Motor neuron (in vitro differentiated cells): ENCODE results near the gene NPW. TPM values are rescaled to one million over a fixed set of nuclear protein-coding genes. Genes with fewer than 3 reads are reported as not detected.

ENCODE experiments used
- ATAC-seq, 8 experiments: fragments of 200-7000 bp; cut with Tn5 transposase; replicated peaks in 6 of 8; 2 replicates each; pipeline ENCODE4 v1.8.0; 2021; ENCODE audit warnings: mild to moderate bottlenecking in 8 of 8, moderate library complexity in 8 of 8
- H3K27ac ChIP-seq, 2 donors: fragments of 250-450 bp; sonication (Bioruptor Pico); 2 replicates each; pipeline ENCODE4 v1.9.0; 2021; ENCODE audit warnings: antibody characterized with exemption in 2 of 2, mild to moderate bottlenecking in 2 of 2, moderate library complexity in 1 of 2
- H3K4me1 ChIP-seq, 2 donors: fragments of 250-450 bp; sonication (Bioruptor Pico); replicated peaks in 1 of 2; 2 replicates each; pipeline ENCODE4 v1.6.1; 2021; ENCODE audit warnings: antibody characterized with exemption in 2 of 2, mild to moderate bottlenecking in 2 of 2, moderate library complexity in 1 of 2
- H3K4me3 ChIP-seq, 5 donors: fragments of 250-450 bp; sonication (Bioruptor Pico); 2 replicates each; pipeline ENCODE4 v1.9.0; 2021; ENCODE audit warnings: antibody characterized with exemption in 5 of 5, mild to moderate bottlenecking in 5 of 5, moderate library complexity in 4 of 5
- WGBS, 10 experiments: fragments of 450-650 bp; shearing (Covaris generic); methylation state at CpG; one replicate each; pipeline ENCODE4 v1.0.0; 2022; 5-methylcytosine and 5-hydroxymethylcytosine counted together
- in situ Hi-C, 9 experiments: fragments of 400-800 bp; cut with MboI; loops; one replicate each; pipeline ENCODE4 v1.15.0; 2021; ENCODE audit warnings: low sequenced_read_pairs in 9 of 9, low pct_unique_long_range_greater_than_20kb in 2 of 9; ENCODE audit not compliant: unreplicated experiment in 9 of 9
- total RNA-seq, 8 experiments: library from RNA; unstranded; fragments of 300-600 nt; gene quantifications; 2 replicates each; pipeline versions ENCODE4 v1.2.3 to v1.2.4, GENCODE V29; 2022

The NPW gene
- total RNA-seq, 8 experiments from 2014 or later, result 0.27 to 1.7 (median 0.92) TPM; not detected in 3

DNA sequence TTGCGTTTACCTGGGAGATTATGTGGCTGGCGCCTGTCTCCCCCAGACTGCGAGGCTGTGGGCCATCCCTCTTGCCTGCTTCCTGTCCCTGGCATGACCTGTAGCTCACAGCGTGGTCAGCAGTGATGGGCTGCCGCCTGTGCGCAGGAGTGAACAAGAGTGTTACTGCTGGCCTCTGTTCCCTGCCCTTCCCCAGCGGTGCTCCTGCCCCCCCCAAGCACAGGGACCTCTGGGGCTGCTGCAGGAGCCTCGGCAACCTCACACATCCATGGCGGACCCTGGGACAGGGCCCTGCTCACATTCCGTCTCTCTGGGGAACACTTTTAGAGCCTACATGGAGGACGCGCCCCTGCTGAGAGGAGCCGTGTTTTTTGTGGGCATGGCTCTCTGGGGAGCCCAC is 38.8 kb downstream of the NPW start:
- no peak overlapping the region for H3K27ac ChIP-seq
- no peak overlapping the region for H3K4me3 ChIP-seq
- WGBS, 10 experiments, result 71 to 90% (median 85%) methylated on average over 1 to 8 of the region's 13 CpGs; no CpG with 5 or more reads in 6 of the 10 experiments
- ATAC-seq, result peak in 3 of 8 experiments; percentile 21 to 35 (median 28)
- H3K4me1 ChIP-seq, result peaks cover 0 to 7% of the 10 kb centered on the region in 2 donors
- in situ Hi-C loops, result no loop called here

DNA sequence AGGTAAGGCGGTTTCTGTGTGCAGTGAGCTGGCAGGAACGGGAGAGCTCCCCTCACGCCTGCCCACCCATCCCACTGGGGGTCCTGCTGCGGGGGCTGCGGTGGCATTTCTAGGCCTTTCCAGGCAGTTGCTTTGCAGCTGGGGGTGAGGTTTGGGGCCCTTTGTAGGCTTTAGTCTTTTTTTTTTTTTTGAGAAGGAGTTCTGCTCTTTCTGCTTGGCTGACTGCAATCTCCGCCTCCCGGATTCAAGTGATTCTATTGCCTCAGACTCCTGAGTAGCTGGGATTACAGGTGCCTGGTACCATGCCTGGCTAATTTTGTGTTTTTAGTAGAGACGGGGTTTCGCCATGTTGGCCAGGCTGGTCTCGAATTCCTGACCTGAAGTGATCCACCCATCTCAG is 39.3 kb downstream of the NPW start:
- H3K27ac ChIP-seq, result no peak overlapping the region
- 90 to 100% methylated on average over 2 to 3 of the region's 10 CpGs; no CpG with 5 or more reads in 8 of the 10 experiments for WGBS, 10 experiments
- in situ Hi-C loops, result no loop called here
- H3K4me1 ChIP-seq, result peaks cover 0 to 7% of the 10 kb centered on the region in 2 donors
- no peak overlapping the region for H3K4me3 ChIP-seq
- ATAC-seq, result peak in 2 of 8 experiments; percentile 12 to 16

DNA sequence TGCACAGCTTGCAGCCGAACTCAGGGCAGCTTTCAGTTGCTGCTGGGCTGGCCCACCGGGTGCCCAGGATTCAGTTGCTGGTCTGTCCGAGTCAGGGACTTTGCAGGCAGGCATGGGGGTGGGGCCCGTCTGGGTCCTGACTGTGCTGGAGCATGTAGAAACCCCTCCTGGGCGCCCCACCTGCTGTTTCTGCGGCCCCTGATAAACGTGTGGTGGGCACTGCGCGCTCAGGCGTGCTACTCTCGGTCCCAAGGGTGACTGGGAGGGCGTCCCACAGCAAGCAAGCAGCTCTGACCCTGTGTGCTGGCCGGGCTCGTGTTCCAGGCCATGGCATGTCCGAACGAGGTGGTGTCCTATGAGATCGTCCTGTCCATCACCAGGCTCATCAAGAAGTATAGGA is 40.8 kb downstream of the NPW start:
- in situ Hi-C loops, result no loop called here
- Histone ChIP-seq H3K27ac (no peak overlapping the region), H3K4me3 (no peak overlapping the region), H3K4me1 (peaks cover 0 to 7% of the 10 kb centered on the region in 2 donors)
- ATAC-seq, result no peak
- 83 to 100% (median 93%) methylated on average over 2 to 3 of the region's 17 CpGs; no CpG with 5 or more reads in 7 of the 10 experiments for whole genome bisulfite sequencing, 10 experiments

GRCh38 chr16:2061023-2061422 is 41.4 kb downstream of the NPW start:
- ATAC-seq, result peak in 1 of 8 experiments; percentile 42
- Histone ChIP-seq H3K27ac (no peak overlapping the region), H3K4me3 (no peak overlapping the region), H3K4me1 (peaks cover 0 to 7% of the 10 kb centered on the region in 2 donors)
- 81 to 100% (median 94%) methylated on average over 1 to 9 of the region's 18 CpGs; no CpG with 5 or more reads in 6 of the 10 experiments for WGBS, 10 experiments
- in situ Hi-C loops, result no loop called here

GRCh38 chr16:2061526-2061925 is 41.9 kb downstream of the NPW start:
- ATAC-seq, result peak in 2 of 8 experiments; percentile 7 to 12
- H3K4me1 ChIP-seq, result peaks cover 0 to 7% of the 10 kb centered on the region in 2 donors
- 60 to 100% (median 100%) methylated on average over 2 to 3 of the region's 13 CpGs; no CpG with 5 or more reads in 7 of the 10 experiments for WGBS, 10 experiments
- H3K4me3 ChIP-seq, result no peak overlapping the region
- H3K27ac ChIP-seq, result no peak overlapping the region
- in situ Hi-C loops, result no loop called here

GRCh38 chr16:2062801-2063200 is 43.2 kb downstream of the NPW start:
- in situ Hi-C loops, result no loop called here

DNA sequence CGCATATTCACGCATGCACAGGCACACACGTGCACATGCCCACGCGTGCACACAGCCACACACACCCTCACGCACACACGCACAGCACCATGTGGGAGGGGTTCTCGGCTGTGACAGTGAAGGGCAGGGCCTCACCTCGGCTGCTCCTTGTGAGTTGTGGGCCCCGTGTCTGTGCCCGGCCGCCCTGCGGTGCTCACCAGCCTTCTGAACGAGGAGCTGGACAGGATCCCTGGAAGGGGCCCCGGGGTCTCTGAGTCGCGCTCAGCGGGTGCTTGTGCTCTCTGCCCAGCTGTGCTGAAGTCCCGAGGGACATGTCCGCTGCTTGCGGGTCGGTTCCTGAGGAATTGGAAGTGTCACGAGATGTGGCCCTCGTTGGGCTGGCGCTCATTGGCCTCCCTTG is 44.3 kb downstream of the NPW start:
- no peak overlapping the region for H3K27ac ChIP-seq
- no peaks in the 10 kb centered on the region for H3K4me1 ChIP-seq
- 80 to 100% (median 88%) methylated on average over 1 to 14 of the region's 25 CpGs; no CpG with 5 or more reads in 5 of the 10 experiments for WGBS, 10 experiments
- in situ Hi-C loops, result no loop called here
- ATAC-seq, result no peak
- no peak overlapping the region for H3K4me3 ChIP-seq

More at GRCh38 chr16:2062801-2063200, 43.2 kb downstream of the NPW start:
- 90 to 100% (median 100%) methylated on average over 1 to 4 of the region's 28 CpGs; no CpG with 5 or more reads in 6 of the 10 experiments for WGBS, 10 experiments
- Histone ChIP-seq H3K4me1 (peaks cover 0 to 7% of the 10 kb centered on the region in 2 donors), H3K4me3 (no peak overlapping the region), H3K27ac (no peak overlapping the region)
- no peak for ATAC-seq

GRCh38 chr16:2064368-2064945 is 44.9 kb downstream of the NPW start:
- no peaks in the 10 kb centered on the region for H3K4me1 ChIP-seq
- H3K27ac ChIP-seq, result no peak overlapping the region
- ATAC-seq, result no peak
- WGBS, 10 experiments, result 33 to 100% (median 95%) methylated on average over 1 to 8 of the region's 16 CpGs; no CpG with 5 or more reads in 4 of the 10 experiments
- in situ Hi-C loops, result no loop called here
- H3K4me3 ChIP-seq, result no peak overlapping the region

DNA sequence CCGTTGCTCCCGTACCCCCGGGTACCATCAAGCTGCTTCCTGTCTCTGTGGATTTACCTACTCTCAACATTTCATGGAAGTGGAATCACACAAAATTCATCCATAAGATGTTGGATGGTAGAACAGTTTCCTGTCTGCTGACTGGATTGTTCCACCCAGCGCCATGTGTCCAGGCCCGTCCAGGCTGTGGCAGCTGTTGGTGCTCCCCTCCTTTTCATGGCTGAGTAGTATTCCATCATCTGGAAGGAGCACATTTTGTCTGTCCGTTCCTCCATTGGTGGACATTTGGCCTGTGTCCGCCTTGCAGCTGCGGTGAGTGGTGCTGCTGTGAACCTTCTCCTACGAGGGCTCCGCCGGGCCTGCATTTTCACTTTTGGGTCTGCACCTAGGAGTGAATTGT is 46.6 kb downstream of the NPW start:
- Histone ChIP-seq H3K4me1 (no peaks in the 10 kb centered on the region), H3K27ac (no peak overlapping the region), H3K4me3 (no peak overlapping the region)
- WGBS, 10 experiments, result 80 to 100% (median 100%) methylated on average over 1 to 6 of the region's 11 CpGs; no CpG with 5 or more reads in 3 of the 10 experiments
- ATAC-seq, result no peak
- in situ Hi-C loops, result no loop called here

Other genes starting within 250 kb of the NPW start
- 10 to 100 TPM; 41.7 to 59.9 (median 43.5) TPM for gene NME3, start 248.2 kb upstream of the NPW start, total RNA-seq
- 10 to 100 TPM in 2 of 8 experiments, 1 to 10 TPM in 6; 4.6 to 21.1 (median 6.4) TPM for gene EME2, start 247.0 kb upstream of the NPW start, total RNA-seq
- gene MRPS34, start 246.7 kb upstream of the NPW start, total RNA-seq, result 100 to 1,000 TPM in 3 of 8 experiments, 10 to 100 TPM in 5; 68.4 to 150 (median 87.1) TPM
- 10 to 100 TPM; 15.0 to 73.8 (median 36.0) TPM for gene SPSB3, start 237.2 kb upstream of the NPW start, total RNA-seq
- gene NUBP2, start 236.8 kb upstream of the NPW start, total RNA-seq, result 10 to 100 TPM; 53.7 to 89.6 (median 67.6) TPM
- 1 to 10 TPM in 2 of 8 experiments, under 1 TPM in 6; 0.25 to 1.1 (median 0.68) TPM for gene IGFALS, start 226.1 kb upstream of the NPW start, total RNA-seq
- 10 to 100 TPM; 27.8 to 67.6 (median 38.9) TPM for gene HAGH, start 193.0 kb upstream of the NPW start, total RNA-seq
- 10 to 100 TPM; 25.1 to 62.0 (median 30.8) TPM for gene FAHD1, start 192.6 kb upstream of the NPW start, total RNA-seq
- 1 to 10 TPM in 3 of 8 experiments, under 1 TPM in 4, not detected in 1; 0.05 to 2.8 (median 0.78) TPM for gene MEIOB, start 147.6 kb upstream of the NPW start, total RNA-seq
- gene HS3ST6, start 101.4 kb upstream of the NPW start, total RNA-seq, result 1 to 10 TPM in 1 of 8 experiments, under 1 TPM in 1, not detected in 6; 0.25 to 1.1 TPM
- gene MSRB1, start 76.6 kb upstream of the NPW start, total RNA-seq, result 10 to 100 TPM in 2 of 8 experiments, 1 to 10 TPM in 6; 2.8 to 18.1 (median 6.3) TPM
- gene RPL3L, start 65.1 kb upstream of the NPW start, total RNA-seq, result 1 to 10 TPM in 1 of 8 experiments, under 1 TPM in 6, not detected in 1; 0.08 to 1.4 (median 0.22) TPM
- 100 to 1,000 TPM; 153 to 255 (median 183) TPM for gene NDUFB10, start 60.2 kb upstream of the NPW start, total RNA-seq
- 1,000 to 10,000 TPM; 1,718 to 3,761 (median 2,257) TPM for gene RPS2, start 55.0 kb upstream of the NPW start, total RNA-seq
- under 1 TPM in 1 of 8 experiments, not detected in 7; 0.16 TPM for gene RNF151, start 52.9 kb upstream of the NPW start, total RNA-seq
- 10 to 100 TPM; 18.4 to 55.5 (median 31.7) TPM for gene TBL3, start 47.7 kb upstream of the NPW start, total RNA-seq
- gene NOXO1, start 38.3 kb upstream of the NPW start, total RNA-seq, result under 1 TPM in 4 of 8 experiments, not detected in 4; 0.21 to 0.73 (median 0.26) TPM
- gene GFER, start 35.6 kb upstream of the NPW start, total RNA-seq, result 10 to 100 TPM; 14.4 to 37.3 (median 25.2) TPM
- 10 to 100 TPM in 5 of 8 experiments, 1 to 10 TPM in 2, under 1 TPM in 1; 0.36 to 54.5 (median 18.2) TPM for gene SYNGR3, start 29.8 kb upstream of the NPW start, total RNA-seq
- 10 to 100 TPM; 17.6 to 49.1 (median 27.6) TPM for gene ZNF598, start 10.0 kb upstream of the NPW start, total RNA-seq
- gene NHERF2, start 7.1 kb downstream of the NPW start, total RNA-seq, result 10 to 100 TPM in 4 of 8 experiments, 1 to 10 TPM in 4; 1.2 to 27.4 (median 7.8) TPM
- gene NTHL1, start 28.0 kb downstream of the NPW start, total RNA-seq, result 10 to 100 TPM; 13.0 to 28.3 (median 18.8) TPM
- 100 to 1,000 TPM in 1 of 8 experiments, 10 to 100 TPM in 7; 28.1 to 102 (median 53.2) TPM for gene TSC2, start 28.2 kb downstream of the NPW start, total RNA-seq
- 100 to 1,000 TPM in 1 of 8 experiments, 10 to 100 TPM in 7; 27.9 to 123 (median 58.3) TPM for gene PKD1, start 116.1 kb downstream of the NPW start, total RNA-seq
- 10 to 100 TPM in 2 of 8 experiments, 1 to 10 TPM in 6; 3.3 to 22.2 (median 5.2) TPM for gene RAB26, start 128.8 kb downstream of the NPW start, total RNA-seq
- 10 to 100 TPM; 20.7 to 82.2 (median 33.3) TPM for gene TRAF7, start 136.0 kb downstream of the NPW start, total RNA-seq
- 10 to 100 TPM in 1 of 8 experiments, 1 to 10 TPM in 6, under 1 TPM in 1; 0.61 to 12.2 (median 6.0) TPM for gene CASKIN1, start 176.8 kb downstream of the NPW start, total RNA-seq
- 10 to 100 TPM; 25.9 to 59.8 (median 38.7) TPM for gene MLST8, start 185.7 kb downstream of the NPW start, total RNA-seq
- 10 to 100 TPM in 2 of 8 experiments, 1 to 10 TPM in 6; 1.1 to 15.1 (median 8.4) TPM for gene BRICD5, start 191.1 kb downstream of the NPW start, total RNA-seq
- gene PGP, start 195.1 kb downstream of the NPW start, total RNA-seq, result 10 to 100 TPM in 4 of 8 experiments, 1 to 10 TPM in 4; 6.5 to 14.9 (median 9.9) TPM
- 10 to 100 TPM; 15.4 to 32.4 (median 23.1) TPM for gene E4F1, start 203.8 kb downstream of the NPW start, total RNA-seq
- 1 to 10 TPM in 6 of 8 experiments, under 1 TPM in 2; 0.61 to 3.0 (median 1.2) TPM for gene DNASE1L2, start 216.7 kb downstream of the NPW start, total RNA-seq
- 10 to 100 TPM; 26.6 to 56.4 (median 32.6) TPM for gene ECI1, start 231.8 kb downstream of the NPW start, total RNA-seq
- 100 to 1,000 TPM; 108 to 257 (median 163) TPM for gene RNPS1, start 248.3 kb downstream of the NPW start, total RNA-seq